ENCODE data around the gene GUCA2B. TPM values are rescaled to one million over a fixed set of nuclear protein-coding genes. Genes with fewer than 3 reads are reported as not detected.

The GUCA2B gene
- total RNA-seq, 4 donors from 2014 or later: not detected

GRCh38 chr1:42171679-42172266 is 18.6 kb downstream of the GUCA2B start:
- H3K4me1 ChIP-seq: peaks cover 64% of the 10 kb centered on the region
- H3K27me3 ChIP-seq: no peaks in the 10 kb centered on the region
- TF ChIP-seq POLR2A (IDR thresholded peaks at IDR 0.05) (no peak), EP300 (IDR thresholded peaks at IDR 0.05) (no peak), CTCF (IDR thresholded peaks at IDR 0.05) (no peak), POLR2AphosphoS5 (IDR thresholded peaks at IDR 0.05) (no peak)
- H3K4me3 ChIP-seq: no peak overlapping the region
- H3K27ac ChIP-seq: peak overlapping the region; percentile 91
- no peaks in the 10 kb centered on the region for H3K36me3 ChIP-seq
- no peaks in the 10 kb centered on the region for H3K9me3 ChIP-seq
- DNase-seq (ENCODE audit: low spot score in 2 of 2): no peak
- 56% methylated on average over 6 of the region's 6 CpGs for WGBS

- 31% methylated on average over 12 of the region's 15 CpGs for WGBS
- Histone ChIP-seq H3K27ac (peak overlapping the region; percentile 91), H3K27me3 (no peaks in the 10 kb centered on the region), H3K36me3 (no peaks in the 10 kb centered on the region), H3K4me1 (peaks cover 72% of the 10 kb centered on the region), H3K4me3 (no peak overlapping the region), H3K9me3 (no peaks in the 10 kb centered on the region)
- no peak for TF ChIP-seq POLR2A (IDR thresholded peaks at IDR 0.05)
- no peak for DNase-seq (ENCODE audit: low spot score in 2 of 2)
These were observed 19.3 kb downstream of the GUCA2B start for GRCh38 chr1:42172381-42173133.

- H3K4me3 ChIP-seq: peak overlapping the region; percentile 22
- H3K9me3 ChIP-seq: no peaks in the 10 kb centered on the region
- no peaks in the 10 kb centered on the region for H3K27me3 ChIP-seq
- no peaks in the 10 kb centered on the region for H3K36me3 ChIP-seq
- TF ChIP-seq POLR2A (IDR thresholded peaks at IDR 0.05) (no peak), POLR2AphosphoS5 (IDR thresholded peaks at IDR 0.05) (no peak), CTCF (IDR thresholded peaks at IDR 0.05) (peak; percentile 91 to 93)
- WGBS: 36% methylated on average over 6 of the region's 9 CpGs
- H3K27ac ChIP-seq: peak overlapping the region; percentile 91
- H3K4me1 ChIP-seq: peaks cover 72% of the 10 kb centered on the region
- DNase-seq (ENCODE audit: low spot score in 2 of 2): no peak
These were observed 20.1 kb downstream of the GUCA2B start for GRCh38 chr1:42173155-42173933.

- Histone ChIP-seq H3K27me3 (no peaks in the 10 kb centered on the region), H3K4me3 (peak overlapping the region; percentile 22), H3K27ac (peak overlapping the region; percentile 91), H3K4me1 (peaks cover 72% of the 10 kb centered on the region), H3K9me3 (no peaks in the 10 kb centered on the region), H3K36me3 (no peaks in the 10 kb centered on the region)
- WGBS: 42% methylated on average over 8 of the region's 8 CpGs
- DNase-seq (ENCODE audit: low spot score in 2 of 2): no peak
- no peak for TF ChIP-seq CTCF (IDR thresholded peaks at IDR 0.05)
- peak in 1 of 3 donors; percentile 8 for TF ChIP-seq POLR2AphosphoS5 (IDR thresholded peaks at IDR 0.05)
These were observed 20.9 kb downstream of the GUCA2B start for GRCh38 chr1:42173961-42174735.

- Histone ChIP-seq H3K9me3 (no peaks in the 10 kb centered on the region), H3K4me3 (no peak overlapping the region), H3K27me3 (no peaks in the 10 kb centered on the region), H3K27ac (peak overlapping the region; percentile 91), H3K4me1 (peaks cover 64% of the 10 kb centered on the region), H3K36me3 (no peaks in the 10 kb centered on the region)
- 81% methylated on average over 7 of the region's 7 CpGs for WGBS
- TF ChIP-seq POLR2AphosphoS5 (IDR thresholded peaks at IDR 0.05): no peak
- TF ChIP-seq POLR2A (IDR thresholded peaks at IDR 0.05): no peak
- no peak for TF ChIP-seq CTCF (IDR thresholded peaks at IDR 0.05)
- no peak for TF ChIP-seq EP300 (IDR thresholded peaks at IDR 0.05)
- DNase-seq (ENCODE audit: low spot score in 2 of 2): no peak
These were observed 22.3 kb downstream of the GUCA2B start for GRCh38 chr1:42175314-42176054.

Data from suprapubic skin (tissue), 4 donors.